HG03378 (cell line): ENCODE results near the gene ANKRD33B.
A peak's percentile ranks its signal among the peaks of the same experiment; 100 is the strongest.

Experiments used
- ATAC-seq: cut with Tn5 transposase; IDR thresholded peaks from one replicate; pipeline ENCODE4 v1.9.1; 2021; ENCODE audit warnings: mild to moderate bottlenecking, moderate library complexity; ENCODE audit not compliant: unreplicated experiment

ANKRD33B gene

GRCh38 chr5:10671041-10672008 lies 107.5 kb downstream of the ANKRD33B start:
- no peak for ATAC-seq

GRCh38 chr5:10672146-10673016 lies 108.5 kb downstream of the ANKRD33B start:
- ATAC-seq, result no peak

GRCh38 chr5:10673017-10673389 lies 109.1 kb downstream of the ANKRD33B start:
- no peak for ATAC-seq

GRCh38 chr5:10673407-10673806 lies 109.5 kb downstream of the ANKRD33B start:
- ATAC-seq, result no peak

GRCh38 chr5:10674096-10674495 lies 110.2 kb downstream of the ANKRD33B start:
- no peak for ATAC-seq

GRCh38 chr5:10674582-10674981 lies 110.7 kb downstream of the ANKRD33B start:
- no peak for ATAC-seq

GRCh38 chr5:10675177-10675700 lies 111.4 kb downstream of the ANKRD33B start:
- no peak for ATAC-seq

- no peak for ATAC-seq
Measured at GRCh38 chr5:10676224-10676623, 112.4 kb downstream of the ANKRD33B start.

GRCh38 chr5:10676946-10677345 lies 113.1 kb downstream of the ANKRD33B start:
- ATAC-seq, result no peak

- ATAC-seq, result no peak
Measured at GRCh38 chr5:10677533-10677932, 113.7 kb downstream of the ANKRD33B start.

GRCh38 chr5:10678244-10678643 lies 114.4 kb downstream of the ANKRD33B start:
- ATAC-seq, result no peak

- ATAC-seq, result no peak
Measured at GRCh38 chr5:10679336-10679988, 115.6 kb downstream of the ANKRD33B start.

- ATAC-seq, result no peak
Measured at GRCh38 chr5:10680876-10681481, 117.1 kb downstream of the ANKRD33B start.

GRCh38 chr5:10681731-10682679 lies 118.1 kb downstream of the ANKRD33B start:
- no peak for ATAC-seq

- no peak for ATAC-seq
Measured at GRCh38 chr5:10682801-10683525, 119.1 kb downstream of the ANKRD33B start.

GRCh38 chr5:10684303-10685086 lies 120.6 kb downstream of the ANKRD33B start:
- ATAC-seq, result peak; percentile 54

- ATAC-seq, result peak; percentile 85
Measured at GRCh38 chr5:10685115-10685521, 121.2 kb downstream of the ANKRD33B start.

- no peak for ATAC-seq
Measured at GRCh38 chr5:10686890-10687289, 123.0 kb downstream of the ANKRD33B start.
